IMR-90 (cell line): ENCODE data around the gene NFIA. TPM values are rescaled to one million over a fixed set of nuclear protein-coding genes. Genes with fewer than 3 reads are reported as not detected.

ENCODE experiments used
- ATAC-seq: fragments of 200-7000 bp; cut with Tn5 transposase; 2 replicates; pipeline ENCODE4 v1.9.1; 2020; ENCODE audit warnings: low read depth, mild to moderate bottlenecking, moderate library complexity
- BruUV-seq: library from RNA; stranded (reverse); fragments of 400-500 nt; replicated peaks from 2 replicates; lab custom pipeline; 2021; lab: Mats Ljungman, UMichigan
- CTCF ChIA-PET: fragments of 300-600 bp; formaldehyde crosslinking; extraction: SDS; loops from one replicate; lab custom pipeline; 2021; ENCODE audit warnings: antibody characterized with exemption; lab: Yijun Ruan, JAX
- POLR2A ChIA-PET: fragments of 300-600 bp; sonication (Branson Sonifier 250); formaldehyde crosslinking; loops from one replicate; lab custom pipeline; 2022; ENCODE audit warnings: antibody characterized with exemption; ENCODE audit not compliant: unreplicated experiment; lab: Charles Lee
- DNase-seq: peaks from one replicate; pipeline ENCODE4 v3.0.0; 2013
- H2AFZ ChIP-seq: replicated peaks from 2 replicates; pipeline ENCODE3; 2013; ENCODE audit warnings: low read length, mild to moderate bottlenecking; ENCODE audit not compliant: poor library complexity
- H2AK5ac ChIP-seq: 2 replicates; pipeline ENCODE4 v1.6.1; 2013; ENCODE audit warnings: low read depth, low read length, inconsistent platforms
- H2AK9ac ChIP-seq: replicated peaks from 2 replicates; pipeline ENCODE3; 2013; ENCODE audit warnings: mild to moderate bottlenecking, low read depth, low read length, moderate library complexity; ENCODE audit not compliant: poor library complexity
- H2BK120ac ChIP-seq: 2 replicates; pipeline ENCODE4 v1.6.1; 2013; ENCODE audit warnings: low read depth, low read length, inconsistent platforms
- H2BK15ac ChIP-seq: 3 replicates; pipeline ENCODE4 v1.6.1; 2013; ENCODE audit warnings: low read depth, low read length, inconsistent platforms
- H2BK20ac ChIP-seq: 2 replicates; pipeline ENCODE4 v1.6.1; 2013; ENCODE audit warnings: low read depth, mild to moderate bottlenecking, inconsistent platforms, low read length, moderate library complexity
- H2BK5ac ChIP-seq: 2 replicates; pipeline ENCODE4 v1.6.1; 2013; ENCODE audit warnings: mild to moderate bottlenecking, low read depth, low read length, inconsistent platforms; ENCODE audit not compliant: poor library complexity, severe bottlenecking
- H3K14ac ChIP-seq: replicated peaks from 2 replicates; pipeline ENCODE4 v1.6.1; 2013; ENCODE audit warnings: low read depth, low read length, inconsistent platforms
- H3K18ac ChIP-seq: 2 replicates; pipeline ENCODE4 v1.6.1; 2013; ENCODE audit warnings: low read depth, low read length, control low read depth
- H3K23ac ChIP-seq: 2 replicates; pipeline ENCODE4 v1.6.1; 2013; ENCODE audit warnings: low read depth, low read length, inconsistent platforms
- H3K27ac ChIP-seq: 2 replicates; pipeline ENCODE4 v1.5.1; 2013; ENCODE audit warnings: mild to moderate bottlenecking, control low read depth, low read length; ENCODE audit not compliant: insufficient read depth
- H3K27me3 ChIP-seq: 2 replicates; pipeline ENCODE4 v1.6.1; 2013; ENCODE audit warnings: low read length; ENCODE audit not compliant: control insufficient read depth, insufficient read depth
- H3K36me3 ChIP-seq: 2 replicates; pipeline ENCODE4 v1.6.1; 2013; ENCODE audit warnings: low read length, mixed read lengths; ENCODE audit not compliant: control insufficient read depth, insufficient read depth
- H3K4ac ChIP-seq: 2 replicates; pipeline ENCODE4 v1.6.1; 2013; ENCODE audit warnings: low read depth, low read length, inconsistent platforms
- H3K4me1 ChIP-seq: 2 replicates; pipeline ENCODE4 v1.6.1; 2013; ENCODE audit warnings: low read length, mixed read lengths; ENCODE audit not compliant: control insufficient read depth, insufficient read depth
- H3K4me2 ChIP-seq: 2 replicates; pipeline ENCODE4 v1.6.1; 2013; ENCODE audit warnings: low read depth, mild to moderate bottlenecking, control low read depth, low read length, moderate library complexity
- H3K4me3 ChIP-seq: 2 replicates; pipeline ENCODE4 v1.5.1; 2013; ENCODE audit warnings: low read depth, mild to moderate bottlenecking, control low read depth, low read length, moderate library complexity; ENCODE audit not compliant: insufficient read depth
- H3K56ac ChIP-seq: 2 replicates; pipeline ENCODE4 v1.6.1; 2013; ENCODE audit warnings: low read length, inconsistent platforms; ENCODE audit not compliant: insufficient read depth; ENCODE audit errors: extremely low read depth
- H3K79me1 ChIP-seq, 2 experiments: 2 replicates each; pipeline ENCODE4 v1.6.1; 2013; ENCODE audit warnings: low read length in 2 of 2, inconsistent platforms in 1 of 2, low read depth in 1 of 2
- H3K9ac ChIP-seq: 2 replicates; pipeline ENCODE4 v1.6.1; 2013; ENCODE audit warnings: low read depth, low read length, control low read depth
- H3K9me1 ChIP-seq: 2 replicates; pipeline ENCODE4 v1.6.1; 2013; ENCODE audit warnings: low read length, inconsistent platforms; ENCODE audit not compliant: insufficient read depth
- H3K9me3 ChIP-seq: 2 replicates; pipeline ENCODE4 v1.6.1; 2013; ENCODE audit warnings: low read length; ENCODE audit not compliant: control insufficient read depth, insufficient read depth
- H4K20me1 ChIP-seq: 2 replicates; pipeline ENCODE4 v1.6.1; 2013; ENCODE audit warnings: low read length, inconsistent platforms; ENCODE audit not compliant: insufficient read depth
- H4K5ac ChIP-seq: 2 replicates; pipeline ENCODE4 v1.6.1; 2013; ENCODE audit warnings: mild to moderate bottlenecking, low read depth, low read length, control low read depth
- H4K8ac ChIP-seq, 2 experiments: 2 replicates each; pipeline ENCODE4 v1.6.1; 2013; ENCODE audit warnings: low read depth in 2 of 2, low read length in 2 of 2, control low read depth in 1 of 2, inconsistent platforms in 1 of 2
- H4K91ac ChIP-seq: 2 replicates; pipeline ENCODE4 v1.6.1; 2013; ENCODE audit warnings: low read depth, low read length, inconsistent platforms; ENCODE audit not compliant: insufficient read depth
- BHLHE40 ChIP-seq: fragments of 150-350 bp; IDR thresholded peaks from 2 replicates; pipeline ENCODE4 v1.6.1; 2016; ENCODE audit warnings: mild to moderate bottlenecking, low read depth, low read length
- CEBPB ChIP-seq: IDR thresholded peaks from 2 replicates; pipeline ENCODE4 v1.6.1; 2012; ENCODE audit warnings: low read depth, low read length, improper control_type of control experiment
- CHD1 ChIP-seq: IDR thresholded peaks from 2 replicates; pipeline ENCODE4 v1.6.1; 2012; ENCODE audit warnings: low read depth, low read length, improper control_type of control experiment
- MAFK ChIP-seq: IDR thresholded peaks from 2 replicates; pipeline ENCODE4 v1.6.1; 2012; ENCODE audit warnings: low read depth, low read length, improper control_type of control experiment
- MXI1 ChIP-seq: IDR thresholded peaks from 2 replicates; pipeline ENCODE4 v1.6.1; 2012; ENCODE audit warnings: low read depth, mild to moderate bottlenecking, low read length, moderate library complexity, borderline replicate concordance
- NFE2L2 ChIP-seq: fragments of 150-350 bp; IDR thresholded peaks from 2 replicates; pipeline ENCODE4 v1.6.1; 2016; ENCODE audit warnings: low read depth, mild to moderate bottlenecking, low read length
- RAD21 ChIP-seq: IDR thresholded peaks from 2 replicates; pipeline ENCODE4 v1.6.1; 2012; ENCODE audit warnings: low read length, improper control_type of control experiment
- RFX5 ChIP-seq: IDR thresholded peaks from 2 replicates; pipeline ENCODE4 v1.8.0; 2012; ENCODE audit warnings: low read depth, mild to moderate bottlenecking, low read length, moderate library complexity
- SMC3 ChIP-seq: fragments of 150-350 bp; IDR thresholded peaks from 2 replicates; pipeline ENCODE4 v1.6.1; 2016; ENCODE audit warnings: low read depth, mild to moderate bottlenecking, antibody characterized with exemption, low read length, moderate library complexity
- WGBS, 2 experiments: methylation state at CpG; one replicate each; pipeline versions ENCODE4 v1.1.5 to v1.1.7; 2013; ENCODE audit warnings: missing lambda C conversion rate in 2 of 2; ENCODE audit not compliant: insufficient read length in 1 of 2; ENCODE audit errors: extremely low coverage in 2 of 2; 5-methylcytosine and 5-hydroxymethylcytosine counted together
- dilution Hi-C: fragments of 300-500 bp; cut with HindIII; formaldehyde crosslinking; loops from one replicate; pipeline ENCODE4 v1.14.3; 2018; ENCODE audit warnings: low sequenced_read_pairs; ENCODE audit not compliant: unreplicated experiment
- in situ Hi-C: fragments of 300-500 bp; cut with MboI; formaldehyde crosslinking; loops from 3 replicates; pipeline ENCODE4 v1.14.3; 2019; ENCODE audit warnings: low sequenced_read_pairs, inconsistent platforms, mixed read lengths
- intact Hi-C: fragments of 100-400 bp; cut with micrococcal nuclease; formaldehyde crosslinking; loops from 2 replicates; pipeline ENCODE4 v1.10.0; 2022
- polyA plus RNA-seq, 3 experiments: library from polyadenylated mRNA; depleted of rRNA; stranded (reverse); fragments of >200 nt; gene quantifications; 2 replicates each; pipeline ENCODE4 v1.2.3, GENCODE V29; 2012; ENCODE audit warnings: low replicate concordance in 1 of 3
- total RNA-seq: library from RNA; depleted of rRNA; stranded (reverse); fragments of >200 nt; gene quantifications from 2 replicates; pipeline ENCODE4 v1.2.3, GENCODE V29; 2012
- TF ChIP-seq, protein P1 (sequence below): conservative IDR thresholded peaks from 2 replicates; pipeline ENCODE4 v1.5.1; 2012; ENCODE audit warnings: mild to moderate bottlenecking, low read depth, low read length, improper control_type of control experiment

Gene NFIA
- total and polyA plus RNA-seq, 2 of the 4 experiments (the other 2 are of a cell fraction) = 1.6 to 2.2 TPM

DNA sequence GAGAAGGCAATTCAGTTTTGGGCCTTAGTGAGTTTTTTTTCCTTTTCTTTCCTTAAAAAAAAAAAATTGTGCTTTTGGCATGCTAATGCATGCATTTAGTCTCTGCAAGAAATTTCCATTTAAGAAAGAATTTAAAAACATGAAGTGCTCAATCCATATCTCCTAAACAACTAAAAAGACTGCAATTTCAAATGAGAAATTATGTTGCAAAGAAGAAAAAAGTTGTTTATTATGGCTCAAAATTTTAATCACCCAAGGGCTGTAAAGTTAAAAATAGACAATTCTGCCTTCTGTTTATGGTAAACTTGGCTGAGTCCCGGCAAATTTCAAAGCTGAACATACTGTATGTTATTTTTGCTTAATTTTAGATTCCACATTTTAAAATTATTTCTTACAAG, 59.7 kb downstream of the NFIA start:
- no peak overlapping the region for H3K4ac ChIP-seq
- H2BK20ac ChIP-seq = no peak overlapping the region
- no peak overlapping the region for H4K8ac ChIP-seq
- H3K9ac ChIP-seq = no peak overlapping the region
- no peak overlapping the region for H4K91ac ChIP-seq
- no peak overlapping the region for H2BK5ac ChIP-seq
- H3K79me1 ChIP-seq = no peaks in the 10 kb centered on the region
- H3K56ac ChIP-seq = no peak overlapping the region
- intact Hi-C loops (no loop called here), dilution Hi-C loops (no loop called here), in situ Hi-C loops (no loop called here)
- ATAC-seq (no peak), DNase-seq (no peak)
- H4K5ac ChIP-seq = no peak overlapping the region
- H2BK15ac ChIP-seq = no peak overlapping the region
- H3K18ac ChIP-seq = no peak overlapping the region
- no peak overlapping the region for H2AK5ac ChIP-seq
- TF ChIP-seq MXI1 (no peak), NFE2L2 (no peak), RAD21 (no peak), CEBPB (no peak), SMC3 (no peak), RFX5 (no peak), MAFK (no peak), BHLHE40 (no peak), CHD1 (no peak)
- TF ChIP-seq, protein P1, sequence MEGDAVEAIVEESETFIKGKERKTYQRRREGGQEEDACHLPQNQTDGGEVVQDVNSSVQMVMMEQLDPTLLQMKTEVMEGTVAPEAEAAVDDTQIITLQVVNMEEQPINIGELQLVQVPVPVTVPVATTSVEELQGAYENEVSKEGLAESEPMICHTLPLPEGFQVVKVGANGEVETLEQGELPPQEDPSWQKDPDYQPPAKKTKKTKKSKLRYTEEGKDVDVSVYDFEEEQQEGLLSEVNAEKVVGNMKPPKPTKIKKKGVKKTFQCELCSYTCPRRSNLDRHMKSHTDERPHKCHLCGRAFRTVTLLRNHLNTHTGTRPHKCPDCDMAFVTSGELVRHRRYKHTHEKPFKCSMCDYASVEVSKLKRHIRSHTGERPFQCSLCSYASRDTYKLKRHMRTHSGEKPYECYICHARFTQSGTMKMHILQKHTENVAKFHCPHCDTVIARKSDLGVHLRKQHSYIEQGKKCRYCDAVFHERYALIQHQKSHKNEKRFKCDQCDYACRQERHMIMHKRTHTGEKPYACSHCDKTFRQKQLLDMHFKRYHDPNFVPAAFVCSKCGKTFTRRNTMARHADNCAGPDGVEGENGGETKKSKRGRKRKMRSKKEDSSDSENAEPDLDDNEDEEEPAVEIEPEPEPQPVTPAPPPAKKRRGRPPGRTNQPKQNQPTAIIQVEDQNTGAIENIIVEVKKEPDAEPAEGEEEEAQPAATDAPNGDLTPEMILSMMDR = no peak
- no peak overlapping the region for H2AFZ ChIP-seq
- WGBS, 2 experiments = no CpG with 5 or more reads among the region's 1 CpG
- BruUV-seq = no TSS peak
- no peaks in the 10 kb centered on the region for H3K9me1 ChIP-seq
- no peak overlapping the region for H2AK9ac ChIP-seq
- ChIA-PET POLR2A (no interaction called here), CTCF (no interaction called here)
- no peaks in the 10 kb centered on the region for H3K9me3 ChIP-seq
- H3K14ac ChIP-seq = no peak overlapping the region
- H3K27ac ChIP-seq = no peak overlapping the region
- H3K4me1 ChIP-seq = peaks cover 3% of the 10 kb centered on the region; the same call in 1 of the 2 replicates
- no peak overlapping the region for H3K4me2 ChIP-seq
- no peaks in the 10 kb centered on the region; the same call in 1 of the 2 replicates for H4K20me1 ChIP-seq
- no peaks in the 10 kb centered on the region for H3K27me3 ChIP-seq
- no peak overlapping the region for H2BK120ac ChIP-seq
- H3K4me3 ChIP-seq = no peak overlapping the region
- no peaks in the 10 kb centered on the region for H3K36me3 ChIP-seq
- no peak overlapping the region for H3K23ac ChIP-seq
